Measurements from ENCODE around the gene B4GALNT3. TPM values are rescaled to one million over a fixed set of nuclear protein-coding genes. Genes with fewer than 3 reads are reported as not detected.

The B4GALNT3 gene
- total and polyA plus RNA-seq, 2 experiments from 2014 or later, result 2.8 to 15.8 TPM

GRCh38 chr12:569091-569676, 109.4 kb downstream of the B4GALNT3 start (continued):
- TF ChIP-seq EZH2phosphoT487 (IDR thresholded peaks at IDR 0.05; ENCODE audit: unreplicated experiment) (no peak), ETS1 (IDR thresholded peaks at IDR 0.05) (no peak), EZH2 (IDR thresholded peaks at IDR 0.05; ENCODE audit: low read depth, unreplicated experiment) (no peak)

- Histone ChIP-seq H4K20me1 (replicated peaks; ENCODE audit: insufficient read depth) (no peaks in the 10 kb centered on the region), H2AFZ (peak overlapping the region; percentile 100), H3K27me3 (ENCODE audit: insufficient read depth) (no peaks in the 10 kb centered on the region), H3F3A (replicated peaks; ENCODE audit: low read depth) (0 out of 2 replicates have a peak, but pooled peaks cover 3% of the 10 kb centered on the region), H3K4me3 (peak overlapping the region; percentile 92), H3K79me2 (replicated peaks; ENCODE audit: insufficient read depth) (no peaks in the 10 kb centered on the region), H3K9me2 (ENCODE audit: insufficient read depth) (no peaks in the 10 kb centered on the region), H3K36me3 (ENCODE audit: insufficient read depth) (no peaks in the 10 kb centered on the region), H3K27ac (ENCODE audit: low read depth) (no peak overlapping the region), H3K4me1 (ENCODE audit: insufficient read depth) (peaks cover 7% of the 10 kb centered on the region; the same call in 1 of the 2 replicates), H3K4me2 (peak overlapping the region; percentile 99)
- ATAC-seq, result peak; percentile 84
- peak; percentile 94 for DNase-seq (ENCODE audit: low spot score)
- Mint-ChIP-seq H3K27me3 (ENCODE audit: insufficient read depth, low read depth, poor library complexity) (peaks cover 8% of the 10 kb centered on the region), H3K27ac (no peak overlapping the region), H3K4me3 (peak overlapping the region; percentile 82), H3K9me3 (no peaks in the 10 kb centered on the region; the same call in 2 of the 3 replicates), H3K36me3 (ENCODE audit: low read depth) (no peaks in the 10 kb centered on the region; the same call in 2 of the 3 replicates), H3K4me1 (peaks cover 8% of the 10 kb centered on the region; the same call in 2 of the 3 replicates)
- no peak for TF ChIP-seq ETS1 (IDR thresholded peaks at IDR 0.05)
- no peak for TF ChIP-seq EZH2phosphoT487 (IDR thresholded peaks at IDR 0.05; ENCODE audit: unreplicated experiment)
- no peak for TF ChIP-seq REST (IDR thresholded peaks at IDR 0.05; ENCODE audit: unreplicated experiment)
- TF ChIP-seq ZNF331 (CRISPR knock-in tag; IDR thresholded peaks at IDR 0.05; ENCODE audit: low read depth), result no peak
- TF ChIP-seq NANOG (IDR thresholded peaks at IDR 0.05; ENCODE audit: borderline replicate concordance), result no peak
- no peak for TF ChIP-seq ZNF462 (CRISPR knock-in tag; IDR thresholded peaks at IDR 0.05)
- peak; percentile 80 to 93 for TF ChIP-seq CTCF (conservative IDR thresholded peaks at IDR 0.05; ENCODE audit: low read depth in 2 of 2)
Observed at GRCh38 chr12:569803-570434, 110.2 kb downstream of the B4GALNT3 start.
